ENCODE results near the gene PTPRB.

- TF ChIP-seq CTCF (conservative IDR thresholded peaks at IDR 0.05 in 1 of 2, IDR thresholded peaks at IDR 0.05 in 1 of 2; ENCODE audit: low read depth in 1 of 2, low read length in 2 of 2) (no peak), EZH2 (IDR thresholded peaks at IDR 0.05; ENCODE audit: low read length, missing control alignments) (no peak)
Measured at GRCh38 chr12:70686907-70687306, 49.7 kb upstream of the PTPRB start.
